Sigmoid colon (tissue), 3 donors: ENCODE results near the gene SCUBE1.

Experiments used
- CTCF ChIP-seq, 4 experiments: fragments of 450-650 bp in 3 of 4; fragments of 200-600 bp in 1 of 4; IDR thresholded peaks; one replicate each; pipeline ENCODE4 v1.5.1; 2016 to 2019; ENCODE audit warnings: antibody characterized with exemption in 4 of 4, mild to moderate bottlenecking in 3 of 4, moderate library complexity in 2 of 4
- POLR2A ChIP-seq, 2 donors: fragments of 450-650 bp; IDR thresholded peaks; one replicate each; pipeline ENCODE4 v1.6.1; 2016; ENCODE audit warnings: antibody characterized with exemption in 2 of 2, mild to moderate bottlenecking in 2 of 2, moderate library complexity in 2 of 2

GRCh38 chr22:43389227-43389836 is 46.2 kb upstream of the SCUBE1 start:
- TF ChIP-seq CTCF (IDR thresholded peaks at IDR 0.05) (no peak), POLR2A (IDR thresholded peaks at IDR 0.05) (no peak)
